Measurements from ENCODE around the gene AKR1A1. TPM values are rescaled to one million over a fixed set of nuclear protein-coding genes. Genes with fewer than 3 reads are reported as not detected.

Gene AKR1A1
- total RNA-seq, 1 experiment from 2014 or later = 94.9 TPM

- BruUV-seq (replicated peaks) = no TSS peak
- DNase-seq (no peak), ATAC-seq (no peak)
- H2AFZ ChIP-seq (ENCODE audit: low read length) = no peak overlapping the region
- TF ChIP-seq EZH2 (IDR thresholded peaks at IDR 0.05; ENCODE audit: low read length, unreplicated experiment) (no peak), EZH2phosphoT487 (IDR thresholded peaks at IDR 0.05; ENCODE audit: borderline replicate concordance, low read length) (no peak)
- TF ChIP-seq, protein P1, sequence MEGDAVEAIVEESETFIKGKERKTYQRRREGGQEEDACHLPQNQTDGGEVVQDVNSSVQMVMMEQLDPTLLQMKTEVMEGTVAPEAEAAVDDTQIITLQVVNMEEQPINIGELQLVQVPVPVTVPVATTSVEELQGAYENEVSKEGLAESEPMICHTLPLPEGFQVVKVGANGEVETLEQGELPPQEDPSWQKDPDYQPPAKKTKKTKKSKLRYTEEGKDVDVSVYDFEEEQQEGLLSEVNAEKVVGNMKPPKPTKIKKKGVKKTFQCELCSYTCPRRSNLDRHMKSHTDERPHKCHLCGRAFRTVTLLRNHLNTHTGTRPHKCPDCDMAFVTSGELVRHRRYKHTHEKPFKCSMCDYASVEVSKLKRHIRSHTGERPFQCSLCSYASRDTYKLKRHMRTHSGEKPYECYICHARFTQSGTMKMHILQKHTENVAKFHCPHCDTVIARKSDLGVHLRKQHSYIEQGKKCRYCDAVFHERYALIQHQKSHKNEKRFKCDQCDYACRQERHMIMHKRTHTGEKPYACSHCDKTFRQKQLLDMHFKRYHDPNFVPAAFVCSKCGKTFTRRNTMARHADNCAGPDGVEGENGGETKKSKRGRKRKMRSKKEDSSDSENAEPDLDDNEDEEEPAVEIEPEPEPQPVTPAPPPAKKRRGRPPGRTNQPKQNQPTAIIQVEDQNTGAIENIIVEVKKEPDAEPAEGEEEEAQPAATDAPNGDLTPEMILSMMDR (conservative IDR thresholded peaks at IDR 0.05; ENCODE audit: low read depth, low read length) = no peak
- no peak overlapping the region for H3K4me3 ChIP-seq (ENCODE audit: low read length)
- intact Hi-C loops (cut with micrococcal nuclease) = no loop called here
- no peaks in the 10 kb centered on the region for H3F3A ChIP-seq (ENCODE audit: low read length, unreplicated experiment)
- H4K20me1 ChIP-seq (ENCODE audit: low read length) = 0 out of 2 replicates have a peak, but pooled peaks cover 3% of the 10 kb centered on the region
- no peak overlapping the region for H3K27ac ChIP-seq (ENCODE audit: low read length)
- peaks cover 10% of the 10 kb centered on the region for H3K79me2 ChIP-seq (ENCODE audit: low read length)
- 0 out of 2 replicates have a peak, but pooled peaks cover 1% of the 10 kb centered on the region for H3K36me3 ChIP-seq (ENCODE audit: low read depth, low read length)
- peaks cover 15% of the 10 kb centered on the region for H3K4me1 ChIP-seq (ENCODE audit: insufficient read depth, low read length)
- ChIA-PET POLR2A (ENCODE audit: unreplicated experiment) (no interaction called here), CTCF (no interaction called here)
- H3K9me2 ChIP-seq (replicated peaks; ENCODE audit: low read length) = no peaks in the 10 kb centered on the region
- no peak overlapping the region for H3K9ac ChIP-seq (ENCODE audit: low read length)
- no peak overlapping the region for H3K4me2 ChIP-seq (ENCODE audit: low read length)
- H3K27me3 ChIP-seq (ENCODE audit: low read length) = no peaks in the 10 kb centered on the region
- no peaks in the 10 kb centered on the region for H3K9me3 ChIP-seq (ENCODE audit: low read length)
Measured at GRCh38 chr1:45503462-45504360, 46.9 kb upstream of the AKR1A1 start.

DNA sequence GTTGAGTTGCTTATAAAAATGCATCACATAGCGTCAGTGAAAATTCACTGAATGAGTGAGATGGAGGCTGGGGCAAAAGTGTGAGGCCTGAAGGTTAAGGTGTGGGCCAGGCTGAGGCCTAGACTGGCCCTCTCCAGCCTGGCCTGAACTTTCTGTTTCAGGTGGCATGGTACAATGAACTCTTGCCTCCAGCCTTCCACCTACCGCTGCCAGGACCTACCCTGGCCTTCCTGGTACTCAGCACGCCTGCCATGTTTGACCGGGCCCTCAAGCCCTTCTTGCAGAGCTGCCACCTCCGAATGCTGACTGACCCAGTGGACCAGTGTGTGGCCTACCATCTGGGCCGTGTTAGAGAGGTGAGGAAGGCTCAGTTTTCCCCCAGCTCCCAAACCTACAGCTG is 43.4 kb upstream of the AKR1A1 start:
- BruUV-seq (replicated peaks) = no TSS peak
- H2AFZ ChIP-seq (ENCODE audit: low read length) = no peak overlapping the region
- peaks cover 27% of the 10 kb centered on the region for H3K36me3 ChIP-seq (ENCODE audit: low read depth, low read length)
- no peaks in the 10 kb centered on the region for H3K79me2 ChIP-seq (ENCODE audit: low read length)
- H3K4me2 ChIP-seq (ENCODE audit: low read length) = no peak overlapping the region
- no peaks in the 10 kb centered on the region for H3K4me1 ChIP-seq (ENCODE audit: insufficient read depth, low read length)
- H3K4me3 ChIP-seq (ENCODE audit: low read length) = no peak overlapping the region
- TF ChIP-seq EZH2 (IDR thresholded peaks at IDR 0.05; ENCODE audit: low read length, unreplicated experiment) (no peak), EZH2phosphoT487 (IDR thresholded peaks at IDR 0.05; ENCODE audit: borderline replicate concordance, low read length) (no peak)
- TF ChIP-seq, protein P1 (conservative IDR thresholded peaks at IDR 0.05; ENCODE audit: low read depth, low read length) = no peak
- no peak overlapping the region for H3K9ac ChIP-seq (ENCODE audit: low read length)
- intact Hi-C loops (cut with micrococcal nuclease) = no loop called here
- peaks cover 3% of the 10 kb centered on the region; the same call in 1 of the 2 replicates for H4K20me1 ChIP-seq (ENCODE audit: low read length)
- no peaks in the 10 kb centered on the region for H3K27me3 ChIP-seq (ENCODE audit: low read length)
- ChIA-PET CTCF (no interaction called here), POLR2A (ENCODE audit: unreplicated experiment) (no interaction called here)
- H3F3A ChIP-seq (ENCODE audit: low read length, unreplicated experiment) = peaks cover 11% of the 10 kb centered on the region
- no peak overlapping the region for H3K27ac ChIP-seq (ENCODE audit: low read length)
- ATAC-seq (no peak), DNase-seq (no peak)
- no peaks in the 10 kb centered on the region for H3K9me3 ChIP-seq (ENCODE audit: low read length)
- no peaks in the 10 kb centered on the region for H3K9me2 ChIP-seq (replicated peaks; ENCODE audit: low read length)

- no peak overlapping the region for H3K9ac ChIP-seq (ENCODE audit: low read length)
Measured at GRCh38 chr1:45507893-45508292, 42.7 kb upstream of the AKR1A1 start.

More at GRCh38 chr1:45507893-45508292, 42.7 kb upstream of the AKR1A1 start:
- TF ChIP-seq, protein P1 (conservative IDR thresholded peaks at IDR 0.05; ENCODE audit: low read depth, low read length) = no peak
- TF ChIP-seq EZH2phosphoT487 (IDR thresholded peaks at IDR 0.05; ENCODE audit: borderline replicate concordance, low read length) (no peak), EZH2 (IDR thresholded peaks at IDR 0.05; ENCODE audit: low read length, unreplicated experiment) (no peak)
- no peak for DNase-seq
- Histone ChIP-seq H3K9me2 (replicated peaks; ENCODE audit: low read length) (no peaks in the 10 kb centered on the region), H3K4me2 (ENCODE audit: low read length) (no peak overlapping the region), H2AFZ (ENCODE audit: low read length) (no peak overlapping the region), H3K79me2 (ENCODE audit: low read length) (no peaks in the 10 kb centered on the region), H3F3A (ENCODE audit: low read length, unreplicated experiment) (peaks cover 11% of the 10 kb centered on the region), H3K36me3 (ENCODE audit: low read depth, low read length) (peaks cover 32% of the 10 kb centered on the region), H3K27me3 (ENCODE audit: low read length) (no peaks in the 10 kb centered on the region), H4K20me1 (ENCODE audit: low read length) (peaks cover 3% of the 10 kb centered on the region; the same call in 1 of the 2 replicates), H3K4me3 (ENCODE audit: low read length) (no peak overlapping the region), H3K4me1 (ENCODE audit: insufficient read depth, low read length) (no peaks in the 10 kb centered on the region), H3K9me3 (ENCODE audit: low read length) (no peaks in the 10 kb centered on the region), H3K27ac (ENCODE audit: low read length) (no peak overlapping the region)
- intact Hi-C loops (cut with micrococcal nuclease) = no loop called here
- no peak; the same call in 1 of the 2 replicates for ATAC-seq
- no TSS peak for BruUV-seq (replicated peaks)
- ChIA-PET POLR2A (ENCODE audit: unreplicated experiment) (interaction anchor here (0.6 kb wide), 1 partner anchor 170 kb away, joined by 6 read pairs; no protein-coding TSS in a partner anchor), CTCF (no interaction called here)

Measured in PC-3 (cell line).